SJSA1 (cell line): ENCODE measurements around the gene CDC14B. TPM values are rescaled to one million over a fixed set of nuclear protein-coding genes. Genes with fewer than 3 reads are reported as not detected.
"Not testable (repeated sequence)": the region's sequence is repeated elsewhere in the genome, so short reads cannot be mapped to it uniquely, and the experiment has no call there.

Experiments used
- DNase-seq, 2 experiments: peaks; one replicate each; pipeline ENCODE4 v3.0.0-alpha.2; 2015 to 2020; ENCODE audit warnings: low spot score in 2 of 2, low read depth in 1 of 2
- H3K27ac ChIP-seq: fragments of 250-450 bp; sonication (Bioruptor Pico); 2 replicates; pipeline ENCODE4 v1.5.1; 2020; ENCODE audit warnings: mild to moderate bottlenecking, moderate library complexity
- H3K27me3 ChIP-seq: fragments of 250-450 bp; sonication (Bioruptor Pico); replicated peaks from 2 replicates; pipeline ENCODE4 v1.5.1; 2020; ENCODE audit warnings: mild to moderate bottlenecking, moderate library complexity
- H3K36me3 ChIP-seq: fragments of 250-450 bp; sonication (Bioruptor Pico); 2 replicates; pipeline ENCODE4 v1.5.1; 2020; ENCODE audit warnings: mild to moderate bottlenecking
- H3K4me1 ChIP-seq: fragments of 250-450 bp; sonication (Bioruptor Pico); replicated peaks from 2 replicates; pipeline ENCODE4 v1.6.1; 2021; ENCODE audit warnings: mild to moderate bottlenecking
- H3K4me3 ChIP-seq: fragments of 250-450 bp; sonication (Bioruptor Pico); 2 replicates; pipeline ENCODE4 v1.5.1; 2020; ENCODE audit warnings: mild to moderate bottlenecking
- H3K9me3 ChIP-seq: fragments of 250-450 bp; sonication (Bioruptor Pico); replicated peaks from 2 replicates; pipeline ENCODE4 v1.5.1; 2020; ENCODE audit warnings: mild to moderate bottlenecking
- total RNA-seq: library from RNA; depleted of rRNA; stranded (reverse); fragments of >200 nt; shearing (Covaris generic); gene quantifications from 2 replicates; pipeline ENCODE4 v1.2.3, GENCODE V29; 2014

CDC14B gene
- total RNA-seq, 1 experiment from 2014 or later: 33.8 TPM

DNA sequence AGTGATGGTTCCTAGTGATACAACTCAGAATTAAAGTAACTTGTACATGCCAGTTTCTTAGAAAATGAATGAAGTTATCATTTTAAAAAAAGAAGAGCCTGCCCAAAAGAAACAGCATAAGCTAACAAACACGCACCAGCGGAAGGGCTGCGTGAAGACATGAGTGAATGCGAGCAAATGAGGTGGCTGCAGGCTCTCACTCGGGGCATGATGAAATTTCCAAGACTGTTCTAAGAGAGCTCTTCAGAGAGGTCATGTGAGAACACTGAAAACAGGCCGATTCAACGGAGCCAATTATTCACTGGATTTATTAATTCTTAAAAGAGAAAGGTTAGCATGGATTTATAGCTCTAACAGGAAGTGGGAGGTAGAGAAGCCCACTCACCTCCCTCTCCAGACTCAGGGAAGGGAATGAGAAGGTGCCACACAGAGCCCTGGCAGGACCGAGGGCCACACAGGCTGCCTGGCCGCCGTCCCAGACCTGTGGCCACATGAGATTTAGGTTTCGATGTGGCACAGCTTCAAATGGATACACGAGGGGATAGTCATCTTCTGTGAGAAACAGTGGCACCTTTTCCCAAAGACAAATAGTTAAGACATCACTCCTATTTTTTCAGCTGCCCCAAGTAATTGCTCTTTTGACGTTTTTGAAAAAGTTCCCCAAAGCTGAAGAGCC lies 114.2 kb downstream of the CDC14B start:
- H3K27ac ChIP-seq: no peak overlapping the region
- no peak for DNase-seq

GRCh38 chr9:96503918-96504317 lies 115.7 kb downstream of the CDC14B start:
- Histone ChIP-seq H3K27ac (no peak overlapping the region), H3K4me3 (no peak overlapping the region), H3K36me3 (peaks cover 10% of the 10 kb centered on the region; the same call in 1 of the 2 replicates), H3K4me1 (0 out of 2 replicates have a peak, but pooled peaks cover 6% of the 10 kb centered on the region), H3K9me3 (no peaks in the 10 kb centered on the region), H3K27me3 (no peaks in the 10 kb centered on the region)
- no peak for DNase-seq

More for the DNA sequence above, 114.2 kb downstream of the CDC14B start:
- Histone ChIP-seq H3K4me3 (no peak overlapping the region), H3K4me1 (0 out of 2 replicates have a peak, but pooled peaks cover 6% of the 10 kb centered on the region), H3K9me3 (no peaks in the 10 kb centered on the region), H3K36me3 (peaks cover 16% of the 10 kb centered on the region; the same call in 1 of the 2 replicates), H3K27me3 (no peaks in the 10 kb centered on the region)

GRCh38 chr9:96503374-96503748 lies 116.3 kb downstream of the CDC14B start:
- not testable (repeated sequence) for H3K4me1 ChIP-seq, H3K27ac ChIP-seq, H3K36me3 ChIP-seq, H3K9me3 ChIP-seq, DNase-seq, H3K27me3 ChIP-seq, H3K4me3 ChIP-seq

GRCh38 chr9:96502539-96503373 lies 116.9 kb downstream of the CDC14B start:
- no peak for DNase-seq
- Histone ChIP-seq H3K4me3 (no peak overlapping the region), H3K9me3 (no peaks in the 10 kb centered on the region), H3K36me3 (peaks cover 3% of the 10 kb centered on the region; the same call in 1 of the 2 replicates), H3K4me1 (0 out of 2 replicates have a peak, but pooled peaks cover 6% of the 10 kb centered on the region), H3K27ac (no peak overlapping the region), H3K27me3 (no peaks in the 10 kb centered on the region)

DNA sequence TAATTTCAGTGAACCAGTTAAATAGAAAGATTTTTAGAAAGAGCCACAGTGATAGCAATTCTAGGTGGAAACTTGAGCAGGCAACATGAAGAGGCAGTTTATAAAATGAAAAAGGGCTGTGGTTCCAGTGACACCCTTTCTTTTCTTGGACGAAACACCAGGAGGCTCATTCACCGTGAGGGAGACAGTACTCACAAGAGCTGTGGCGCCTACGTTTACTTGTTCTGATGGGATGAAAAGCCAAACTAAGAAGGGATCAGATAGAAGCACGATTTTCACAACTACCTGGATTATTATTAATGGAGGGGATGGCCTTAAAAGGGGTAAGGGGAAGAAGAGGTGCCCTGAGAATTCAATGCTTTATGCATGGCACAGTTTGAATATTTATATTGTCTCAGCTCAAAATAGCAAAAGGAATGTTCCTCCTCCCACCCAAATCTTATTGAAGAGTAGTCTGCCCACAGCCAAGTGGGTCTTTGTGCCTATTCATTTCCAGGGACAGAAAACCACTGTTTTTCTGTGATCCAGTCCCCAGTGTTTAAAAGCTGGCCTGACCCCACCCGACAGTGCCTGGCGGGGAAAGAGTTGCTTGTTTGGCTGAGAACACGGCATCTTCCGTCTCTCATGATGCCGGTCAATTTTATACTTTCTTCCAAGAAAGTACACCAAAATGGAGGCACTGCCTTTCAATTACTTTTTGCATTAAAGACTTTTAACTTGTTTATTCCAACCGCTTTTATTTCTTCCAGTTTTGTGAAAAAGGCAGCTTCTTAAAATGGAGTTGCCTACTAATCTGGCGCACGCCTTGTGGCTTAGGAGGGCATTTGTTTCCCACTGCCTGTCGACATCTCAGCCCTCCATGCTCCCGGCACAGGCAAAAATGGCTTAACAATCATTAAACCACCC lies 117.8 kb downstream of the CDC14B start:
- H3K27ac ChIP-seq: no peak overlapping the region

DNA sequence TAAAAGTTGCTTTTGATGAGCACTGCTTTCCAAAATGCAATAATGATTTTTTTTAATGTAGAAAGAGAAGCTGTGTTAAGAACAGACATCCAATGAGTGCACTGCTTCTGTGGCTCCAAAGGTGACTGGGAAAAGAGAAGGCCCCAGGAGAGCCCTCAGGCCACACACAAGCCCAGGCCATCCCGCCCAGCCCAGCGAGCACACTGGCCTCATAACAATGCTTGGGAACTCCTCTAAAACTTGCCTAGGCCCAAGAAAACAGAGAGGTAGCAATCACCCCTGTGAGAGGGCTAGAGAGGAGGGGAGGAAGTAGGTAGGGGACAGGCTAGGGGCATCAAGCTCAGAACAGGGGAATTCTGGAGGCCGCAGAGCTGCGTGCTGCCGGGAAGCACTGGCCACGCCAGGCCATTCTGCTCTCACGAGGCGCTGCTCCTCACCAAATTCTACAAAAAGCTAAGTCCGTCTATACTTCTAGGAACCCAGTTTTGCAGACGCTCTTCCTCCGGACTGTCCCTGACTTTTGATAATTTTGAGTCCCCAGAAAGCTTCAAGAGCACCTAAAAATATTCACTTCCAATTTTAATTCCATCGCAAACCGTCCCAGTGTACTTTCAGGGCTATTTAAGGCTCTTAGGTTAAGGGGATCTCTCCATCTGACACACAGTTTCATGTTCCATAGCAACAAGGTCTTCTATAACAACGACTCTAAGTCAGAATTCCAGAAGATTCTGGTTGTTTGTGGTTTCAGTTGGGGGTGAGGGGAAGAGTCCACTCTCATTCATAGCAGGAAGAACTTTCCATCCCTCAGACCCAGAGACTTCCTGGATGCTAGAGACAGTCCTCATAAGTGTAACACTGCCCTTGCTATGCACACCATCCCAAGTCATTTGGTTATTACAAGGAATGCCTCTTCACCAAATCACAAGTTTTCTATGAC lies 118.7 kb downstream of the CDC14B start:
- Histone ChIP-seq H3K4me1 (0 out of 2 replicates have a peak, but pooled peaks cover 3% of the 10 kb centered on the region), H3K4me3 (no peak overlapping the region), H3K27me3 (no peaks in the 10 kb centered on the region), H3K36me3 (no peaks in the 10 kb centered on the region; the same call in 1 of the 2 replicates), H3K27ac (no peak overlapping the region), H3K9me3 (no peaks in the 10 kb centered on the region)
- no peak for DNase-seq

More for the DNA sequence above, 117.8 kb downstream of the CDC14B start:
- H3K9me3 ChIP-seq: no peaks in the 10 kb centered on the region
- no peak overlapping the region for H3K4me3 ChIP-seq
- no peaks in the 10 kb centered on the region for H3K27me3 ChIP-seq
- 0 out of 2 replicates have a peak, but pooled peaks cover 6% of the 10 kb centered on the region for H3K4me1 ChIP-seq
- peaks cover 3% of the 10 kb centered on the region; the same call in 1 of the 2 replicates for H3K36me3 ChIP-seq
- DNase-seq: no peak

- Histone ChIP-seq H3K4me3 (no peak overlapping the region), H3K27ac (no peak overlapping the region), H3K36me3 (no peaks in the 10 kb centered on the region; the same call in 1 of the 2 replicates), H3K9me3 (no peaks in the 10 kb centered on the region), H3K4me1 (no peaks in the 10 kb centered on the region), H3K27me3 (no peaks in the 10 kb centered on the region)
- no peak for DNase-seq
Observed at GRCh38 chr9:96499257-96499656, 120.4 kb downstream of the CDC14B start.

DNA sequence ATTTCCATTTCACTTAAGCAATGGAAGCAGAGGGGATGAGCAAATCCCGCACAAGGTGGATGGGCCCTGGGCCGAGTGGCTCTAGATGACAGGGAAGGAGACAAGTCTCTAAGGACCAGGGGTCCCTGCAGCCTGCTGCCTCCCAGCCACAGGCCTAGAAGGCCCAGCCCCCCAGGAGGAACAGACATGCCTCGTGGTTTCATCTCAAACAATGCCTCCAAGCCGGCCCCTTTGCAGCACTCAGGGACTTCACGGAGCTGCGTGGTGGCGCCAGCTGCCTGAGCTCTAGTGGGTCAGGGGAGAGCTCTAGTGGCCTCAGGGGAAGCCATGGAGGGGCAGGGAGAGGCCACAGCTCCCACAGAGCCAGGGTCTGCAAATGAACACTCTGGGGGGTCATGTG lies 120.8 kb downstream of the CDC14B start:
- H3K27ac ChIP-seq: no peak overlapping the region
- H3K9me3 ChIP-seq: no peaks in the 10 kb centered on the region
- no peaks in the 10 kb centered on the region for H3K4me1 ChIP-seq
- no peak for DNase-seq
- H3K27me3 ChIP-seq: no peaks in the 10 kb centered on the region
- H3K36me3 ChIP-seq: no peaks in the 10 kb centered on the region; the same call in 1 of the 2 replicates
- H3K4me3 ChIP-seq: no peak overlapping the region

DNA sequence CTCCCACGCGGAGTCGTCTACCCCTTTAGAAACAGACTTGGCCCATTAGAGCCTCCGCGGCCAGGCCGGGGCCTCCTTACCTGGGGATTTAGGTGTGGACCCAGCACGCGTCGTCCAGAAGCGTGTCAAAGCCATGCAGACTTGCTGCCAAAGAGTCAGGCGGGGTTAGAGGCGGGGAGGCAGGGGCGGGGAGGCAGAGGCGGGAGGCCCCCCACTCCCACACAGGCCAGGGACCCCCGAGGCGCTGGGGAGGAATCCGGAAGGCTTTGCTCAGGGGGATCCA lies 122.6 kb downstream of the CDC14B start:
- Histone ChIP-seq H3K36me3 (peaks cover 4% of the 10 kb centered on the region; the same call in 1 of the 2 replicates), H3K27ac (no peak overlapping the region), H3K4me3 (no peak overlapping the region), H3K27me3 (no peaks in the 10 kb centered on the region), H3K9me3 (no peaks in the 10 kb centered on the region), H3K4me1 (peaks cover under 1% of the 10 kb centered on the region; the same call in 1 of the 2 replicates)
- DNase-seq: no peak

DNA sequence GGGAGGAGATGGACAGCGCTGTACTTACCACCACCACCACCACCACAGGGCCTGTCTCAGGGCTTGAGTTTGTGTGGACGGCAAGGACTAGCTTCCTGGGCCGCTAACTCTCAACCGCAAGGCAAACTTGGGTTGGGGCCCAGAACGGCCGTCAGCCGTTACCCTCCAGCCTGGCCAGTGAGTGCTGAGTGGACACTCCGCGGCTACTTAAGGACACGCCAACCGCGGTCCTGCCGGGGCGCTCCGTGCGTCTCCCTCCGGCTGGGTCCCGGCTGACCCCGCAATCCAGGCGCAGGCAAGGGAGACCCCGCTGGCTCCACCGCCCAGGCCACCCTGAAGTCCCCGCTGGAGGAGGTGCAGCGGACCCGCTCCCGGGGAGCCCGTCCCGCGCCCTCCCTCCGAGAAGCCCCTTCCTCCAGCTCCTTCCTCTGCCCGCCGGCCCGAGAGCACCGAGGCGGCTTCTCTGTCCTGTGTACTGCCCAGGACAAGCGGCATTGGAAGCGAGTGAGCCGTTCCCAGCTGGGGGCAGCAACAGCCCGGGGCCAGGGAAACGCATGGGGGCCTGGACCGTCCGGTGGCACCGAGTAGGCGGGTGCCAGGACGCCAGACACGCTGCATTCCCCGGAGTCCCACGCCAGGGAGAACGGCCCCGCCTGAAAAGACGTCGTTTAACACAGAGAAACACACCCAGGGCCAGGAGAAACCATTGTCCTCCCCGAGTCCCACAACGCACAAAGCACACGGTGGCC lies 123.1 kb downstream of the CDC14B start:
- Histone ChIP-seq H3K36me3 (peaks cover 8% of the 10 kb centered on the region), H3K9me3 (no peaks in the 10 kb centered on the region), H3K27me3 (no peaks in the 10 kb centered on the region), H3K27ac (no peak overlapping the region), H3K4me1 (peaks cover 4% of the 10 kb centered on the region), H3K4me3 (no peak overlapping the region)
- DNase-seq: no peak

GRCh38 chr9:96495341-96495740 lies 124.3 kb downstream of the CDC14B start:
- DNase-seq: no peak
- no peak overlapping the region for H3K27ac ChIP-seq

DNA sequence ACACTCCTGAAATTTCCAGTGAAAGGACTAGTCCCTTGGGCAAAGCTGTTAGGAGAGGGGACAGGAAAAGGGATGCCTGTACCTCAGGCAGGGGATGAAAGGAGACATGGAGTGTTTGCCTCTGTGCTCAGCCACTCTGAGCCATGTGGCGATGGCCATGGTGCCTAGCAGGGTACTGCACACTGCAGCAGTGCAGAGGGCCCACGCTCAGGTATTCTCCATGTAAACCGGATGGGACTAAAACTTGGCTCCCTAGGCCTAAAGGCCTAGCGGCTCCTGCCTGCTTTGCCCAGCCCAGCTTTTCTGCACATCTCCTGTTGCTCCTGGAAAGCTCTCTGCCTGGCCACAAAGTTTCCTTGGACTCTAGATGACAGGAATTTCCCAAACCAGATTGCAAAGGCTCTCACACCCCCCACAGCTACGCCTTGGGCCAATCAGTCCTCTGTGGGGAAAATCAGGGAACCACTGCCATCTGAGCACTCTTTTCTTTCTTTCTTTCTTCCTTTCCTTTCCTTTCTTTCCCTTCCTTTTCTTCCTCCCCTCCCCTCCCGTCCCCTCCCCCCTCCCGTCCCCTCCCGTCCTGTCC lies 125.3 kb downstream of the CDC14B start:
- H3K36me3 ChIP-seq: peaks cover 30% of the 10 kb centered on the region
- peaks cover 4% of the 10 kb centered on the region for H3K4me1 ChIP-seq
- no peaks in the 10 kb centered on the region for H3K27me3 ChIP-seq
- H3K9me3 ChIP-seq: no peaks in the 10 kb centered on the region
- DNase-seq: no peak
- H3K27ac ChIP-seq: no peak overlapping the region
- no peak overlapping the region for H3K4me3 ChIP-seq

More at GRCh38 chr9:96495341-96495740, 124.3 kb downstream of the CDC14B start:
- H3K27me3 ChIP-seq: no peaks in the 10 kb centered on the region
- H3K4me3 ChIP-seq: no peak overlapping the region
- H3K9me3 ChIP-seq: no peaks in the 10 kb centered on the region
- peaks cover 20% of the 10 kb centered on the region for H3K36me3 ChIP-seq
- peaks cover 4% of the 10 kb centered on the region for H3K4me1 ChIP-seq
